ENCODE measurements around the gene DPYSL3.
A peak's percentile ranks its signal among the peaks of the same experiment; 100 is the strongest.
"Not testable (repeated sequence)": the region's sequence is repeated elsewhere in the genome, so short reads cannot be mapped to it uniquely, and the experiment has no call there.

DPYSL3 gene

GRCh38 chr5:147509710-147510651 is at the start of gene DPYSL3:
Gene DPYSL3 (minus strand): TSS chr5:147510068. CDS start chr5:147509858, 210 bp downstream.
- peak; percentile 19 to 22 for DNase-seq

- DNase-seq, result no peak
These were observed 49.0 kb upstream of the DPYSL3 start for GRCh38 chr5:147558826-147559225.

GRCh38 chr5:147557876-147558745 is 48.2 kb upstream of the DPYSL3 start:
- no peak for DNase-seq

- no peak for DNase-seq
These were observed 45.3 kb upstream of the DPYSL3 start for GRCh38 chr5:147555176-147555575.

- no peak for DNase-seq
These were observed 44.5 kb upstream of the DPYSL3 start for GRCh38 chr5:147554261-147554817.

- DNase-seq, result not testable (repeated sequence)
These were observed 43.9 kb upstream of the DPYSL3 start for GRCh38 chr5:147553817-147554216.

- no peak for DNase-seq
These were observed 43.0 kb upstream of the DPYSL3 start for GRCh38 chr5:147552897-147553296.

- no peak for DNase-seq
These were observed 41.8 kb upstream of the DPYSL3 start for GRCh38 chr5:147551677-147552076.

GRCh38 chr5:147547730-147548129 is 37.9 kb upstream of the DPYSL3 start:
- DNase-seq, result no peak

- no peak for DNase-seq
These were observed 34.7 kb upstream of the DPYSL3 start for GRCh38 chr5:147544556-147544955.

- no peak for DNase-seq
These were observed 29.2 kb upstream of the DPYSL3 start for GRCh38 chr5:147539053-147539452.

GRCh38 chr5:147538236-147538635 is 28.4 kb upstream of the DPYSL3 start:
- DNase-seq, result no peak

- no peak for DNase-seq
These were observed 24.5 kb upstream of the DPYSL3 start for GRCh38 chr5:147534172-147534951.

- no peak for DNase-seq
These were observed 22.3 kb upstream of the DPYSL3 start for GRCh38 chr5:147532156-147532555.

- no peak for DNase-seq
These were observed 20.9 kb upstream of the DPYSL3 start for GRCh38 chr5:147530530-147531389.

- no peak for DNase-seq
These were observed 13.2 kb upstream of the DPYSL3 start for GRCh38 chr5:147523069-147523468.

GRCh38 chr5:147522435-147522834 is 12.6 kb upstream of the DPYSL3 start:
- DNase-seq, result no peak

GRCh38 chr5:147520450-147520849 is 10.6 kb upstream of the DPYSL3 start:
- no peak for DNase-seq

GRCh38 chr5:147519380-147519779 is 9.5 kb upstream of the DPYSL3 start:
- no peak for DNase-seq

- DNase-seq, result no peak
These were observed 7.5 kb upstream of the DPYSL3 start for GRCh38 chr5:147517383-147517782.

- DNase-seq, result no peak
These were observed 5.4 kb upstream of the DPYSL3 start for GRCh38 chr5:147515269-147515668.
